OCI-LY3 (cell line): ENCODE results near the gene FLACC1.

Experiments
- CTCF ChIP-seq: fragments of 200-600, 300-600 bp; sonication (generic); IDR thresholded peaks from 2 replicates; pipeline ENCODE4 v1.5.1; 2014; ENCODE audit warnings: antibody characterized with exemption, low read length, low read depth
- EZH2phosphoT487 ChIP-seq: fragments of 200-600 bp; shearing (Covaris generic); IDR thresholded peaks from 2 replicates; pipeline ENCODE4 v1.6.1; 2018; ENCODE audit warnings: antibody characterized with exemption, mixed run types, low read depth

GRCh38 chr2:201347138-201347537, 10.0 kb downstream of the FLACC1 start:
- TF ChIP-seq CTCF = no peak
- TF ChIP-seq EZH2phosphoT487 = no peak
